H9 (cell line): Measurements from ENCODE around the gene PGLYRP3. TPM values are rescaled to one million over a fixed set of nuclear protein-coding genes. Genes with fewer than 3 reads are reported as not detected.

Experiments used
- DNase-seq: peaks from one replicate; pipeline ENCODE4 v3.0.0-alpha.2; 2017
- H2AFZ ChIP-seq: one replicate; pipeline ENCODE4 v1.6.1; 2013; ENCODE audit warnings: mild to moderate bottlenecking, low read length, control low read depth, moderate library complexity
- H2AK5ac ChIP-seq: 2 replicates; pipeline ENCODE4 v1.6.1; 2013; ENCODE audit warnings: low read length, control low read depth, mixed read lengths; ENCODE audit not compliant: insufficient read length
- H2BK120ac ChIP-seq: one replicate; pipeline ENCODE4 v1.6.1; 2013; ENCODE audit warnings: low read depth, mild to moderate bottlenecking, low read length, control low read depth, inconsistent platforms; ENCODE audit not compliant: poor library complexity, severe bottlenecking
- H2BK12ac ChIP-seq: 2 replicates; pipeline ENCODE4 v1.6.1; 2013; ENCODE audit warnings: low read length, control low read depth, mixed read lengths, low read depth; ENCODE audit not compliant: insufficient read length
- H2BK15ac ChIP-seq: 2 replicates; pipeline ENCODE4 v1.6.1; 2013; ENCODE audit warnings: low read depth, low read length, control low read depth
- H2BK20ac ChIP-seq: one replicate; pipeline ENCODE4 v1.6.1; 2013; ENCODE audit warnings: low read depth, mild to moderate bottlenecking, low read length, control low read depth, inconsistent platforms; ENCODE audit not compliant: poor library complexity, severe bottlenecking
- H2BK5ac ChIP-seq: 2 replicates; pipeline ENCODE4 v1.6.1; 2013; ENCODE audit warnings: low read length, control low read depth, mixed read lengths; ENCODE audit not compliant: insufficient read length
- H3K14ac ChIP-seq: 2 replicates; pipeline ENCODE4 v1.6.1; 2013; ENCODE audit warnings: low read length, control low read depth; ENCODE audit not compliant: insufficient read depth
- H3K18ac ChIP-seq: 2 replicates; pipeline ENCODE4 v1.6.1; 2013; ENCODE audit warnings: low read depth, mild to moderate bottlenecking, mixed read lengths, low read length, control low read depth; ENCODE audit not compliant: insufficient read length
- H3K23ac ChIP-seq: 2 replicates; pipeline ENCODE4 v1.6.1; 2013; ENCODE audit warnings: low read length, control low read depth, mixed read lengths, low read depth; ENCODE audit not compliant: insufficient read length
- H3K23me2 ChIP-seq: 2 replicates; pipeline ENCODE4 v1.6.1; 2013; ENCODE audit warnings: low read depth, mild to moderate bottlenecking, mixed read lengths, low read length, control low read depth; ENCODE audit not compliant: insufficient read length, poor library complexity, severe bottlenecking
- H3K27ac ChIP-seq: 2 replicates; pipeline ENCODE4 v1.5.1; 2013; ENCODE audit warnings: low read length, control low read depth, mixed read lengths, low read depth; ENCODE audit not compliant: insufficient read length
- H3K27me3 ChIP-seq: 2 replicates; pipeline ENCODE4 v1.6.1; 2013; ENCODE audit warnings: low read length, control low read depth, inconsistent platforms; ENCODE audit not compliant: insufficient read depth
- H3K4ac ChIP-seq: 2 replicates; pipeline ENCODE4 v1.6.1; 2013; ENCODE audit warnings: low read depth, mild to moderate bottlenecking, control low read depth, inconsistent platforms, low read length, moderate library complexity
- H3K4me1 ChIP-seq: 2 replicates; pipeline ENCODE4 v1.6.1; 2013; ENCODE audit warnings: low read length, control low read depth, inconsistent platforms; ENCODE audit not compliant: insufficient read depth
- H3K4me2 ChIP-seq: 2 replicates; pipeline ENCODE4 v1.6.1; 2013; ENCODE audit warnings: low read length, control low read depth, mixed read lengths; ENCODE audit not compliant: insufficient read length, insufficient read depth
- H3K56ac ChIP-seq: 2 replicates; pipeline ENCODE4 v1.6.1; 2013; ENCODE audit warnings: low read depth, mild to moderate bottlenecking, mixed read lengths, low read length, control low read depth; ENCODE audit not compliant: insufficient read length
- H3K79me1 ChIP-seq: 2 replicates; pipeline ENCODE4 v1.6.1; 2013; ENCODE audit warnings: low read depth, mild to moderate bottlenecking, moderate library complexity, low read length, control low read depth, inconsistent platforms; ENCODE audit not compliant: insufficient read depth, poor library complexity, severe bottlenecking
- H3K79me2 ChIP-seq: 2 replicates; pipeline ENCODE4 v1.6.1; 2013; ENCODE audit warnings: low read length, control low read depth, inconsistent platforms; ENCODE audit not compliant: insufficient read depth
- H3K9ac ChIP-seq: 2 replicates; pipeline ENCODE4 v1.6.1; 2013; ENCODE audit warnings: low read length, control low read depth, mixed read lengths; ENCODE audit not compliant: insufficient read length; ENCODE audit errors: extremely low read depth
- H3K9me3 ChIP-seq: one replicate; pipeline ENCODE4 v1.6.1; 2013; ENCODE audit warnings: low read depth, low read length, inconsistent platforms; ENCODE audit not compliant: control insufficient read depth
- H3T11ph ChIP-seq: one replicate; pipeline ENCODE4 v1.6.1; 2013; ENCODE audit warnings: mild to moderate bottlenecking, low read length, control low read depth, inconsistent platforms
- H4K20me1 ChIP-seq: one replicate; pipeline ENCODE4 v1.6.1; 2013; ENCODE audit not compliant: control insufficient read depth, insufficient read length, insufficient read depth
- H4K5ac ChIP-seq: 2 replicates; pipeline ENCODE4 v1.6.1; 2013; ENCODE audit warnings: low read depth, mild to moderate bottlenecking, mixed read lengths, low read length, control low read depth; ENCODE audit not compliant: insufficient read length
- H4K8ac ChIP-seq: replicated peaks from 2 replicates; pipeline ENCODE4 v1.6.1; 2013; ENCODE audit warnings: low read length, control low read depth, mixed read lengths, low read depth; ENCODE audit not compliant: insufficient read length
- H4K91ac ChIP-seq: 2 replicates; pipeline ENCODE4 v1.6.1; 2013; ENCODE audit warnings: low read depth, mild to moderate bottlenecking, moderate library complexity, mixed read lengths, low read length, control low read depth; ENCODE audit not compliant: insufficient read length
- H3K27ac Mint-ChIP-seq, 3 experiments: 2 replicates in 2 of 3; 3 replicates in 1 of 3; pipeline ENCODE4 v1.8.0; 2020 to 2021; ENCODE audit warnings: mixed read lengths in 3 of 3, mild to moderate bottlenecking in 1 of 3, moderate library complexity in 1 of 3
- H3K27me3 Mint-ChIP-seq: 2 replicates; pipeline ENCODE4 v1.8.0; 2021; ENCODE audit warnings: low read depth, mild to moderate bottlenecking, moderate library complexity, mixed read lengths
- H3K36me3 Mint-ChIP-seq, 3 experiments: 2 replicates in 2 of 3; 3 replicates in 1 of 3; pipeline ENCODE4 v1.8.0; 2020 to 2021; ENCODE audit warnings: low read depth in 3 of 3, mixed read lengths in 3 of 3; ENCODE audit not compliant: insufficient read depth in 1 of 3
- H3K4me1 Mint-ChIP-seq, 2 experiments: 2 replicates each; pipeline ENCODE4 v1.8.0; 2020; ENCODE audit warnings: mixed read lengths in 2 of 2
- H3K4me3 Mint-ChIP-seq, 2 experiments: 2 replicates in 1 of 2; 3 replicates in 1 of 2; pipeline ENCODE4 v1.8.0; 2020 to 2021; ENCODE audit warnings: mild to moderate bottlenecking in 2 of 2, mixed read lengths in 2 of 2, moderate library complexity in 1 of 2
- H3K9me3 Mint-ChIP-seq, 2 experiments: 2 replicates in 1 of 2; 3 replicates in 1 of 2; pipeline ENCODE4 v1.8.0; 2020; ENCODE audit warnings: mild to moderate bottlenecking in 2 of 2, mixed read lengths in 2 of 2, moderate library complexity in 1 of 2
- CTCF ChIP-seq: fragments of 200-600 bp; sonication (generic); conservative IDR thresholded peaks from 3 replicates; pipeline ENCODE4 v1.8.0; 2021; ENCODE audit warnings: antibody characterized with exemption, mild to moderate bottlenecking
- WGBS: extraction: QIAGEN DNeasy Blood & Tissue Kit; methylation state at CpG from one replicate; pipeline ENCODE4 v1.1.7; 2013; ENCODE audit warnings: missing lambda C conversion rate, low lambda C conversion rate, mixed read lengths; ENCODE audit not compliant: insufficient read length; ENCODE audit errors: extremely low coverage; 5-methylcytosine and 5-hydroxymethylcytosine counted together
- total RNA-seq: library from RNA; stranded (reverse); gene quantifications from 2 replicates; pipeline ENCODE4 v1.2.1, GENCODE V29; 2021

PGLYRP3 gene
- total RNA-seq, 1 experiment from 2014 or later, result not detected

GRCh38 chr1:153293480-153293775 is 19.3 kb downstream of the PGLYRP3 start:
- Histone ChIP-seq H3T11ph (no peak overlapping the region), H3K56ac (no peak overlapping the region), H4K20me1 (no peaks in the 10 kb centered on the region), H3K27ac (no peak overlapping the region), H2AK5ac (no peak overlapping the region), H2BK12ac (no peak overlapping the region), H2BK15ac (no peak overlapping the region; the same call in 1 of the 2 replicates), H2BK20ac (no peak overlapping the region), H3K4ac (no peak overlapping the region), H3K4me2 (no peak overlapping the region), H3K23ac (no peak overlapping the region), H3K27me3 (no peaks in the 10 kb centered on the region), H4K91ac (no peak overlapping the region), H3K9ac (no peak overlapping the region), H3K79me2 (no peaks in the 10 kb centered on the region), H3K14ac (no peak overlapping the region), H2BK120ac (no peak overlapping the region), H3K9me3 (no peaks in the 10 kb centered on the region), H3K79me1 (no peaks in the 10 kb centered on the region), H3K18ac (no peak overlapping the region), H3K4me1 (no peaks in the 10 kb centered on the region), H2BK5ac (no peak overlapping the region), H4K8ac (no peak overlapping the region), H3K23me2 (peaks cover 3% of the 10 kb centered on the region), H2AFZ (no peak overlapping the region), H4K5ac (no peak overlapping the region)
- Mint-ChIP-seq H3K4me1 (peaks cover 0 to 6% of the 10 kb centered on the region in 2 experiments; a peak in 3 of 4 replicates), H3K9me3 (peaks cover 0 to 6% of the 10 kb centered on the region in 2 experiments; a peak in 2 of 5 replicates), H3K4me3 (no peak overlapping the region), H3K27me3 (peaks cover 8% of the 10 kb centered on the region), H3K27ac (no peak overlapping the region), H3K36me3 (no peaks in the 10 kb centered on the region)
- TF ChIP-seq CTCF, result no peak
- no peak for DNase-seq
- WGBS, result no CpG with 5 or more reads among the region's 7 CpGs
